ENCODE results near the gene MET.

Gene MET

GRCh38 chr7:116728413-116728812, 56.4 kb downstream of the MET start:
- DNase-seq (ENCODE audit: extremely low read depth, low read depth) = no peak
- no peak for TF ChIP-seq CTCF (IDR thresholded peaks at IDR 0.05; ENCODE audit: low read depth, low read length)

GRCh38 chr7:116730097-116731022, 58.4 kb downstream of the MET start:
- no peak for TF ChIP-seq CTCF (IDR thresholded peaks at IDR 0.05; ENCODE audit: low read depth, low read length)
- DNase-seq (ENCODE audit: extremely low read depth, low read depth) = no peak

GRCh38 chr7:116731023-116731395, 59.0 kb downstream of the MET start:
- no peak for DNase-seq (ENCODE audit: extremely low read depth, low read depth)
- no peak for TF ChIP-seq CTCF (IDR thresholded peaks at IDR 0.05; ENCODE audit: low read depth, low read length)

- no peak for DNase-seq (ENCODE audit: extremely low read depth, low read depth)
- TF ChIP-seq CTCF (IDR thresholded peaks at IDR 0.05; ENCODE audit: low read depth, low read length) = no peak
These were observed 59.7 kb downstream of the MET start for GRCh38 chr7:116731445-116732335.

- TF ChIP-seq CTCF (IDR thresholded peaks at IDR 0.05; ENCODE audit: low read depth, low read length) = no peak
- DNase-seq (ENCODE audit: extremely low read depth, low read depth) = no peak
These were observed 61.0 kb downstream of the MET start for GRCh38 chr7:116732788-116733694.

GRCh38 chr7:116733924-116734580, 62.1 kb downstream of the MET start:
- no peak for TF ChIP-seq CTCF (IDR thresholded peaks at IDR 0.05; ENCODE audit: low read depth, low read length)
- DNase-seq (ENCODE audit: extremely low read depth, low read depth) = no peak

Measured in AG09319 (cell line).